OCI-LY1 (cell line): Measurements from ENCODE around the gene KLHL29.

Experiments
- EZH2 ChIP-seq: fragments of 200-600 bp; sonication (generic), shearing (Covaris generic); IDR thresholded peaks from 2 replicates; pipeline ENCODE4 v1.8.0; 2017; ENCODE audit warnings: borderline replicate concordance, mixed run types, mild to moderate bottlenecking, antibody characterized with exemption, low read length, moderate library complexity, mixed read lengths
- TF ChIP-seq, protein P1 (sequence below): fragments of 200-600 bp; sonication (generic), shearing (Covaris generic); IDR thresholded peaks from 2 replicates; pipeline ENCODE4 v1.5.1; 2017; ENCODE audit warnings: mild to moderate bottlenecking, antibody characterized with exemption, low read length, moderate library complexity, mixed read lengths

DNA sequence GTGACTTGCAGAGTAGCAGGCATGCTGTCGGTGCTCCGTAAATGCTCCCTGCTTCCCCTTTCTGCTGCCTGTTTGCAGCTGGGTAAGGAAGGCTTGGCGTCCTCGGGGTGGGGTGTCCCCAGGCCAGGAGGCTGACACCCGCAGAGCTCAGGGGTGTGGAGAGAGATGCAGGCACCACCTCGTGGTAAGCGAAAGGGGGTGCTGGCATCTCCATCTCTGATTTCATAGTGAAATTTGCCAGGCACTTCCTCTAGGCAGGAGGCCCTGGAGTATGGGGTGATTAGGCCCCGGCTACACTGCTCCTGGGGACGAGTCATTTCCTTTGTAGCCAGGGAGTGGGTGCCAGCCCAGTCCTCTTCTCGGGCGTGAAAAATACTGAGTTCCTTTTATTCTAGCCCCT lies 160.4 kb downstream of the KLHL29 start:
- TF ChIP-seq, protein P1, sequence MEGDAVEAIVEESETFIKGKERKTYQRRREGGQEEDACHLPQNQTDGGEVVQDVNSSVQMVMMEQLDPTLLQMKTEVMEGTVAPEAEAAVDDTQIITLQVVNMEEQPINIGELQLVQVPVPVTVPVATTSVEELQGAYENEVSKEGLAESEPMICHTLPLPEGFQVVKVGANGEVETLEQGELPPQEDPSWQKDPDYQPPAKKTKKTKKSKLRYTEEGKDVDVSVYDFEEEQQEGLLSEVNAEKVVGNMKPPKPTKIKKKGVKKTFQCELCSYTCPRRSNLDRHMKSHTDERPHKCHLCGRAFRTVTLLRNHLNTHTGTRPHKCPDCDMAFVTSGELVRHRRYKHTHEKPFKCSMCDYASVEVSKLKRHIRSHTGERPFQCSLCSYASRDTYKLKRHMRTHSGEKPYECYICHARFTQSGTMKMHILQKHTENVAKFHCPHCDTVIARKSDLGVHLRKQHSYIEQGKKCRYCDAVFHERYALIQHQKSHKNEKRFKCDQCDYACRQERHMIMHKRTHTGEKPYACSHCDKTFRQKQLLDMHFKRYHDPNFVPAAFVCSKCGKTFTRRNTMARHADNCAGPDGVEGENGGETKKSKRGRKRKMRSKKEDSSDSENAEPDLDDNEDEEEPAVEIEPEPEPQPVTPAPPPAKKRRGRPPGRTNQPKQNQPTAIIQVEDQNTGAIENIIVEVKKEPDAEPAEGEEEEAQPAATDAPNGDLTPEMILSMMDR, result no peak
- no peak for TF ChIP-seq EZH2
